ENCODE results near the gene MDH1B. TPM values are rescaled to one million over a fixed set of nuclear protein-coding genes. Genes with fewer than 3 reads are reported as not detected.
A peak's percentile ranks its signal among the peaks of the same experiment; 100 is the strongest.

The MDH1B gene
- total and polyA plus RNA-seq, 2 donors (not counting 1 experiment from before 2014, with no cell fraction given), result 0.34 TPM; not detected in 1

- Mint-ChIP-seq H3K9me3 (ENCODE audit: insufficient read depth) (no peaks in the 10 kb centered on the region), H3K4me3 (no peak overlapping the region), H3K27ac (no peak overlapping the region), H3K27me3 (peaks cover 30% of the 10 kb centered on the region), H3K4me1 (no peaks in the 10 kb centered on the region)
- no peaks in the 10 kb centered on the region for H3K79me2 ChIP-seq (ENCODE audit: control insufficient read depth, insufficient read depth, low read length)
- ATAC-seq (ENCODE audit: low read depth), result no peak
- ChIA-PET CTCF (interaction anchor here (0.5 to 1.5 kb wide), 2 partner anchors 712 to 1376 kb away, joined by 3 to 8 read pairs; no protein-coding TSS in a partner anchor), POLR2A (no interaction called here)
- no peak overlapping the region for H2AFZ ChIP-seq (ENCODE audit: insufficient read depth, low read depth, low read length, poor library complexity, severe bottlenecking)
- no peaks in the 10 kb centered on the region for H4K20me1 ChIP-seq (ENCODE audit: control insufficient read depth, insufficient read depth, low read length, poor library complexity, severe bottlenecking)
- H3K9me3 ChIP-seq (ENCODE audit: control extremely low read depth in 1 of 3, control insufficient read depth in 2 of 3, insufficient read depth in 1 of 3, low read length in 2 of 3), result no peaks in the 10 kb centered on the region
- peaks cover 0 to 6% (median 3%) of the 10 kb centered on the region in 4 experiments for H3K27me3 ChIP-seq (replicated peaks in 1 of 4; ENCODE audit: control extremely low read depth in 1 of 4, control insufficient read depth in 3 of 4, insufficient read depth in 4 of 4, low read length in 3 of 4)
- no peak overlapping the region for H3K27ac ChIP-seq (ENCODE audit: low read length in 2 of 2)
- intact Hi-C loops (cut with micrococcal nuclease), result no loop called here
- H3K9ac ChIP-seq (ENCODE audit: low read length), result no peak overlapping the region
- no peak for DNase-seq
- no peak for TF ChIP-seq CTCF (IDR thresholded peaks at IDR 0.05)
- TF ChIP-seq EZH2 (IDR thresholded peaks at IDR 0.05; ENCODE audit: borderline replicate concordance, insufficient read depth, low read depth, low read length, poor library complexity, severe bottlenecking), result no peak
- no peaks in the 10 kb centered on the region for H3K36me3 ChIP-seq (replicated peaks in 1 of 2; ENCODE audit: control extremely low read depth in 1 of 2, control insufficient read depth in 1 of 2, extremely low read depth in 1 of 2, insufficient read depth in 2 of 2, low read length in 1 of 2)
- no peak overlapping the region for H3K4me3 ChIP-seq (ENCODE audit: control extremely low read depth in 1 of 5, extremely low read depth in 1 of 5, insufficient read depth in 1 of 5, low read depth in 2 of 5, low read length in 4 of 5)
- no peak overlapping the region for H3K4me2 ChIP-seq (replicated peaks; ENCODE audit: low read depth, low read length, poor library complexity, severe bottlenecking)
- H3K4me1 ChIP-seq (ENCODE audit: control insufficient read depth in 2 of 2, insufficient read depth in 2 of 2, low read length in 2 of 2), result peaks cover 0 to 4% of the 10 kb centered on the region in 2 donors
These were observed 68.2 kb downstream of the MDH1B start for GRCh38 chr2:206696910-206697309.

GRCh38 chr2:206693399-206694137 lies 71.6 kb downstream of the MDH1B start:
- H3K4me3 ChIP-seq (ENCODE audit: control extremely low read depth in 1 of 5, extremely low read depth in 1 of 5, insufficient read depth in 1 of 5, low read depth in 2 of 5, low read length in 4 of 5), result no peak overlapping the region
- DNase-seq (peak; percentile 70), ATAC-seq (ENCODE audit: low read depth) (peak; percentile 36)
- Mint-ChIP-seq H3K4me1 (no peaks in the 10 kb centered on the region), H3K4me3 (no peak overlapping the region), H3K27ac (no peak overlapping the region), H3K9me3 (ENCODE audit: insufficient read depth) (no peaks in the 10 kb centered on the region), H3K27me3 (peaks cover 17% of the 10 kb centered on the region)
- CTCF ChIA-PET, result interaction anchor here (0.9 to 2.6 kb wide), 7 partner anchors 88 to 783 kb away, joined by 3 to 22 read pairs (median 4); no protein-coding TSS in a partner anchor
- no peaks in the 10 kb centered on the region for H3K27me3 ChIP-seq (replicated peaks in 1 of 4; ENCODE audit: control extremely low read depth in 1 of 4, control insufficient read depth in 3 of 4, insufficient read depth in 4 of 4, low read length in 3 of 4)
- TF ChIP-seq EZH2 (IDR thresholded peaks at IDR 0.05; ENCODE audit: borderline replicate concordance, insufficient read depth, low read depth, low read length, poor library complexity, severe bottlenecking), result no peak
- TF ChIP-seq CTCF (IDR thresholded peaks at IDR 0.05), result peak; percentile 80
- no peak overlapping the region for H3K4me2 ChIP-seq (replicated peaks; ENCODE audit: low read depth, low read length, poor library complexity, severe bottlenecking)
- no peaks in the 10 kb centered on the region for H3K4me1 ChIP-seq (ENCODE audit: control insufficient read depth in 2 of 2, insufficient read depth in 2 of 2, low read length in 2 of 2)
- 20% methylated on average over 1 of the region's 5 CpGs for WGBS (ENCODE audit: insufficient coverage)
- intact Hi-C loops (cut with micrococcal nuclease), result loop anchor here (1.0 to 5.0 kb wide), 5 partner anchors 88 to 1379 kb away; no protein-coding TSS in a partner anchor
- no peaks in the 10 kb centered on the region for H3K9me3 ChIP-seq (ENCODE audit: control extremely low read depth in 1 of 3, control insufficient read depth in 2 of 3, insufficient read depth in 1 of 3, low read length in 2 of 3)
- POLR2A ChIA-PET, result no interaction called here
- no peak overlapping the region for H2AFZ ChIP-seq (ENCODE audit: insufficient read depth, low read depth, low read length, poor library complexity, severe bottlenecking)
- no peaks in the 10 kb centered on the region for H3K79me2 ChIP-seq (ENCODE audit: control insufficient read depth, insufficient read depth, low read length)
- H4K20me1 ChIP-seq (ENCODE audit: control insufficient read depth, insufficient read depth, low read length, poor library complexity, severe bottlenecking), result no peaks in the 10 kb centered on the region
- no peaks in the 10 kb centered on the region for H3K36me3 ChIP-seq (replicated peaks in 1 of 2; ENCODE audit: control extremely low read depth in 1 of 2, control insufficient read depth in 1 of 2, extremely low read depth in 1 of 2, insufficient read depth in 2 of 2, low read length in 1 of 2)
- no peak overlapping the region for H3K9ac ChIP-seq (ENCODE audit: low read length)
- no peak overlapping the region for H3K27ac ChIP-seq (ENCODE audit: low read length in 2 of 2)
